ENCODE data around the gene PRICKLE2. TPM values are rescaled to one million over a fixed set of nuclear protein-coding genes. Genes with fewer than 3 reads are reported as not detected.

Gene PRICKLE2
- total RNA-seq, 1 experiment from 2014 or later: 3.2 TPM

GRCh38 chr3:64114651-64115050 is 110.6 kb downstream of the PRICKLE2 start:
- no peak overlapping the region for H2AFZ ChIP-seq (ENCODE audit: low read length)
- no peak overlapping the region for H3K23ac ChIP-seq (ENCODE audit: insufficient read length, low read depth, low read length)
- DNase-seq: no peak
- no peak overlapping the region for H3K18ac ChIP-seq (ENCODE audit: insufficient read length, low read depth, low read length)
- TF ChIP-seq CTCF (conservative IDR thresholded peaks at IDR 0.05): no peak
- no peaks in the 10 kb centered on the region for H3K27me3 ChIP-seq (ENCODE audit: insufficient read depth, low read length)
- no peak overlapping the region for H2BK15ac ChIP-seq (ENCODE audit: low read depth, low read length)
- Mint-ChIP-seq H3K27me3 (ENCODE audit: low read depth) (peaks cover 2% of the 10 kb centered on the region), H3K4me3 (no peak overlapping the region), H3K4me1 (peaks cover 10 to 18% of the 10 kb centered on the region in 2 experiments), H3K36me3 (ENCODE audit: insufficient read depth in 1 of 3, low read depth in 3 of 3) (peaks cover 3 to 28% (median 17%) of the 10 kb centered on the region in 3 experiments), H3K9me3 (peaks cover 21 to 25% of the 10 kb centered on the region in 2 experiments), H3K27ac (no peak overlapping the region)
- no peak overlapping the region for H3K14ac ChIP-seq (ENCODE audit: insufficient read depth, low read length)
- H3K9ac ChIP-seq (ENCODE audit: extremely low read depth, insufficient read length, low read length): no peak overlapping the region
- no peak overlapping the region for H3K27ac ChIP-seq (ENCODE audit: insufficient read length, low read depth, low read length)
- H3K79me2 ChIP-seq (ENCODE audit: insufficient read depth, low read length): no peaks in the 10 kb centered on the region
- no peak overlapping the region for H3K4me2 ChIP-seq (ENCODE audit: insufficient read depth, insufficient read length, low read length)
- no peak overlapping the region for H3K4ac ChIP-seq (ENCODE audit: low read depth, low read length)
- no peak overlapping the region for H3K56ac ChIP-seq (ENCODE audit: insufficient read length, low read depth, low read length)
- no peak overlapping the region for H4K8ac ChIP-seq (replicated peaks; ENCODE audit: insufficient read length, low read depth, low read length)
- no peak overlapping the region for H2BK12ac ChIP-seq (ENCODE audit: insufficient read length, low read depth, low read length)
- H3K23me2 ChIP-seq (ENCODE audit: insufficient read length, low read depth, low read length, poor library complexity, severe bottlenecking): no peaks in the 10 kb centered on the region
- no peak overlapping the region for H3T11ph ChIP-seq (ENCODE audit: low read length)
- no peak overlapping the region for H2BK20ac ChIP-seq (ENCODE audit: low read depth, low read length, poor library complexity, severe bottlenecking)
- H2BK120ac ChIP-seq (ENCODE audit: low read depth, low read length, poor library complexity, severe bottlenecking): no peak overlapping the region
- H3K9me3 ChIP-seq (ENCODE audit: control insufficient read depth, low read depth, low read length): no peaks in the 10 kb centered on the region
- H3K79me1 ChIP-seq (ENCODE audit: insufficient read depth, low read depth, low read length, poor library complexity, severe bottlenecking): no peaks in the 10 kb centered on the region
- no peak overlapping the region for H4K91ac ChIP-seq (ENCODE audit: insufficient read length, low read depth, low read length)
- no peak overlapping the region for H4K5ac ChIP-seq (ENCODE audit: insufficient read length, low read depth, low read length)
- H3K4me1 ChIP-seq (ENCODE audit: insufficient read depth, low read length): no peaks in the 10 kb centered on the region
- no peak overlapping the region for H2BK5ac ChIP-seq (ENCODE audit: insufficient read length, low read length)
- H4K20me1 ChIP-seq (ENCODE audit: control insufficient read depth, insufficient read depth, insufficient read length): no peaks in the 10 kb centered on the region
- H2AK5ac ChIP-seq (ENCODE audit: insufficient read length, low read length): no peak overlapping the region
